ENCODE results near the gene IBSP.

DNA sequence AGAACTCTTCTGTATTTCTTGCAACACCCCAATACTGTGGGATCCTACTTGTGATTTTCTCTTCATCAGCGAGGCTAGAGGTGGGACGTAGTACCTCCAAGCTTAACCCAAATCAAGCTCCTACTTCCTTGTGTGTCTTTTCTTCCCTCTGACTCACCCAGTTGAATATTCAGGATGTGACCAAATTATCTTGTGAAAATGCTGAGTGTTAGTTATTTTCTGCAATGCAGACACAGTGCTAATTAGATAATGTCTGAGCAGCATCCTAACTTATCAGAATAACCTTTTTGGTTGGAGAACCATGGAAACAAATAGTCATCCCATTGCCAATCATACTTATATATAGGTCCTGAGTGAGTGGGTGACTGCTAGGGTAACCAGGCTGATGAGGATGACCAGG is 35.8 kb downstream of the IBSP start:
- TF ChIP-seq, protein P1, sequence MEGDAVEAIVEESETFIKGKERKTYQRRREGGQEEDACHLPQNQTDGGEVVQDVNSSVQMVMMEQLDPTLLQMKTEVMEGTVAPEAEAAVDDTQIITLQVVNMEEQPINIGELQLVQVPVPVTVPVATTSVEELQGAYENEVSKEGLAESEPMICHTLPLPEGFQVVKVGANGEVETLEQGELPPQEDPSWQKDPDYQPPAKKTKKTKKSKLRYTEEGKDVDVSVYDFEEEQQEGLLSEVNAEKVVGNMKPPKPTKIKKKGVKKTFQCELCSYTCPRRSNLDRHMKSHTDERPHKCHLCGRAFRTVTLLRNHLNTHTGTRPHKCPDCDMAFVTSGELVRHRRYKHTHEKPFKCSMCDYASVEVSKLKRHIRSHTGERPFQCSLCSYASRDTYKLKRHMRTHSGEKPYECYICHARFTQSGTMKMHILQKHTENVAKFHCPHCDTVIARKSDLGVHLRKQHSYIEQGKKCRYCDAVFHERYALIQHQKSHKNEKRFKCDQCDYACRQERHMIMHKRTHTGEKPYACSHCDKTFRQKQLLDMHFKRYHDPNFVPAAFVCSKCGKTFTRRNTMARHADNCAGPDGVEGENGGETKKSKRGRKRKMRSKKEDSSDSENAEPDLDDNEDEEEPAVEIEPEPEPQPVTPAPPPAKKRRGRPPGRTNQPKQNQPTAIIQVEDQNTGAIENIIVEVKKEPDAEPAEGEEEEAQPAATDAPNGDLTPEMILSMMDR (IDR thresholded peaks at IDR 0.05; ENCODE audit: low read length): no peak
- no peak for TF ChIP-seq EZH2 (optimal IDR thresholded peaks at IDR 0.05; ENCODE audit: low read depth, low read length)
